ENCODE data around the gene PLXNC1.

PLXNC1 gene

DNA sequence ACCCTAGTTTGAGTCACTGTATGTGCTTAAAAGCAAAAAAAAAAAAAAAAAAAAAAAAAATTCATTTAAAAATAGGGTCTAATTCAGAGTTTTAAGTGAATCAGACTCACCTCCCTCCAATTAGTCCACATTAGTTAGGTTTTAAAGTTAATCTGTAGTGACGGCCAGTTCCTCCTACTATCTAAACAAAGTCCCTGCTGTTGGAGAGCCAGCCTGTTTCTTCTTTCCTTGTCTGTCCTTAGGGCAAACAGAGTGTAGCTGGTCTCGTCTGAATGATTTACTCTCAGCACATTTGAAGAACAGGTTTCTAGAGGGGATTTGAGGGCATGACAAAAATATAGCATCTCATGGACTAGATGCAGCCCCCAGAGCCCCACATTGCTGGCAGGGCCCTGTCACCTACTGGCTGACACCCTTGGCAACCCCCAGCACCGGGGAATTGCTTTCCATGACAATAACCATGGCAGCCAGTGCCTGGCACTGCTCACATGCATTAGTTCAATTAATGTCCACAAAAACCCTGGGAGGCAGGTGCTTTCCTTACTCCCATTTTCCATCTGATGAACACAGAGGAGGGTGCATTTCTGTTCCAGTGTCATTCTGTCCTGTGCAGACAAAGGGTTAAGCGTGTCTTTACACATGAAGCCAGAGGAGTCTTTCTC, 138.3 kb downstream of the PLXNC1 start:
- no peak overlapping the region for H3K27ac ChIP-seq
- no peak for TF ChIP-seq CTCF (conservative IDR thresholded peaks at IDR 0.05; ENCODE audit: low read depth, low read length)
- H3K9ac ChIP-seq, result no peak overlapping the region
- H3K4me1 ChIP-seq (ENCODE audit: low read depth, poor library complexity, severe bottlenecking), result no peaks in the 10 kb centered on the region
- no peaks in the 10 kb centered on the region for H3K27me3 ChIP-seq (ENCODE audit: insufficient read depth, low read depth)
- H3K36me3 ChIP-seq (ENCODE audit: insufficient read depth), result no peaks in the 10 kb centered on the region
- H3K4me3 ChIP-seq (IDR thresholded peaks at IDR 0.05; ENCODE audit: insufficient read depth, low read depth, low read length), result no peak overlapping the region
- no peak overlapping the region for H2AFZ ChIP-seq (ENCODE audit: low read depth)
- H3K79me2 ChIP-seq (ENCODE audit: insufficient read depth, low read depth), result no peaks in the 10 kb centered on the region
- no peaks in the 10 kb centered on the region for H4K20me1 ChIP-seq (ENCODE audit: insufficient read depth)
- H3K4me2 ChIP-seq, result no peak overlapping the region

GRCh38 chr12:94287245-94287628, 138.9 kb downstream of the PLXNC1 start:
- H3K27ac ChIP-seq, result no peak overlapping the region
- H3K27me3 ChIP-seq (ENCODE audit: insufficient read depth, low read depth), result no peaks in the 10 kb centered on the region
- no peak for TF ChIP-seq CTCF (conservative IDR thresholded peaks at IDR 0.05; ENCODE audit: low read depth, low read length)

DNA sequence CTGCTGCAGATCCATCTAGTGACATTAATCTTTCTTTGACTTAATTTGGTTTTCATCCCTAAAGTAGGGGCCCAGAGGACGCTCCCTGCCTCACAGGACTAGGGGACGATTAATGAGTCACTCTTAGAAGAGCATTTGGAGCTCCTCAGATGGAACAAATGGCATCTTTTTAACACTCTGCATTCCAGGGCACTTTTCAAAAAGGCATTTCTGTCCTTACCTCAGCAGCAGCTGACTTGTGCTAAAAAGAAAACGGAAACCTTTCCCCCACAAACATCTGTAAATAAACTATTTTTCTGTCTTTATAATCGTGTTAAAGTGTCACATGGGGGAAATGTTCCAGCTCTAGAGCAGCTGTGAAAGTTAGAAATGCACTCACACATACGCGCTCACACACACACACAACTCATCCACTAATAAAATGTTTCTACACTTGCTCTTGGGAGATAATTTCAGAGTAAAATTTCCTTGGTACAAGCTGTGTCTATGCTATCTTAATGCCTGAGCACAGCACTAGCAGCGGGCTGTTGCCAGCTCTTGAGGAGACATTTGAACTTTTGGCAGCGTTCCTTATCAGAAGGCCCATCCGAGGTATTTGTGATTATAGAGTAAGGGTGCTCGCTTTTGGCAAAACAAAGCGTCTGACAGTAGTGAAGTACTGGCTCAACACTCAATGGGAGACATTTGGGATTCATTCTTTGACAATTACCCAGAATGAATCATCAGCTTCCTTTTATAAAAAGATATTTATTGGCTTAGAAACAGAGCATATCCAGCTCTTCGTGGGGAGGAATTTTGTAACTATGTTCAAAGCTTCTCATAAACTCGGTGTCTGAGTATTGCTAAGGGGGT, 141.3 kb downstream of the PLXNC1 start:
- H3K79me2 ChIP-seq (ENCODE audit: insufficient read depth, low read depth), result no peaks in the 10 kb centered on the region

More at GRCh38 chr12:94287245-94287628, 138.9 kb downstream of the PLXNC1 start:
- Histone ChIP-seq H2AFZ (ENCODE audit: low read depth) (no peak overlapping the region), H3K4me3 (IDR thresholded peaks at IDR 0.05; ENCODE audit: insufficient read depth, low read depth, low read length) (no peak overlapping the region), H3K4me1 (ENCODE audit: low read depth, poor library complexity, severe bottlenecking) (no peaks in the 10 kb centered on the region), H3K36me3 (ENCODE audit: insufficient read depth) (no peaks in the 10 kb centered on the region), H3K4me2 (no peak overlapping the region), H3K79me2 (ENCODE audit: insufficient read depth, low read depth) (no peaks in the 10 kb centered on the region), H3K9ac (no peak overlapping the region), H4K20me1 (ENCODE audit: insufficient read depth) (no peaks in the 10 kb centered on the region)

GRCh38 chr12:94290353-94290752, 142.0 kb downstream of the PLXNC1 start:
- Histone ChIP-seq H3K4me1 (ENCODE audit: low read depth, poor library complexity, severe bottlenecking) (no peaks in the 10 kb centered on the region), H3K27ac (no peak overlapping the region), H3K36me3 (ENCODE audit: insufficient read depth) (no peaks in the 10 kb centered on the region), H2AFZ (ENCODE audit: low read depth) (no peak overlapping the region), H3K27me3 (ENCODE audit: insufficient read depth, low read depth) (no peaks in the 10 kb centered on the region), H3K4me3 (IDR thresholded peaks at IDR 0.05; ENCODE audit: insufficient read depth, low read depth, low read length) (no peak overlapping the region), H3K9ac (no peak overlapping the region), H4K20me1 (ENCODE audit: insufficient read depth) (no peaks in the 10 kb centered on the region), H3K79me2 (ENCODE audit: insufficient read depth, low read depth) (no peaks in the 10 kb centered on the region), H3K4me2 (no peak overlapping the region)
- no peak for TF ChIP-seq CTCF (conservative IDR thresholded peaks at IDR 0.05; ENCODE audit: low read depth, low read length)

More for the DNA sequence above, 141.3 kb downstream of the PLXNC1 start:
- Histone ChIP-seq H3K4me2 (no peak overlapping the region), H4K20me1 (ENCODE audit: insufficient read depth) (no peaks in the 10 kb centered on the region), H3K4me1 (ENCODE audit: low read depth, poor library complexity, severe bottlenecking) (no peaks in the 10 kb centered on the region), H3K27ac (no peak overlapping the region), H3K27me3 (ENCODE audit: insufficient read depth, low read depth) (no peaks in the 10 kb centered on the region), H3K9ac (no peak overlapping the region), H3K36me3 (ENCODE audit: insufficient read depth) (no peaks in the 10 kb centered on the region), H2AFZ (ENCODE audit: low read depth) (no peak overlapping the region), H3K4me3 (IDR thresholded peaks at IDR 0.05; ENCODE audit: insufficient read depth, low read depth, low read length) (no peak overlapping the region)
- TF ChIP-seq CTCF (conservative IDR thresholded peaks at IDR 0.05; ENCODE audit: low read depth, low read length), result no peak
